ENCODE measurements around the gene KLHL21. TPM values are rescaled to one million over a fixed set of nuclear protein-coding genes. Genes with fewer than 3 reads are reported as not detected.

Gene KLHL21
- total and polyA plus RNA-seq, 9 of the 15 experiments (the other 6 are each of a cell fraction or from before 2014, with no cell fraction given) = 2.1 to 42.1 (median 17.5) TPM

DNA sequence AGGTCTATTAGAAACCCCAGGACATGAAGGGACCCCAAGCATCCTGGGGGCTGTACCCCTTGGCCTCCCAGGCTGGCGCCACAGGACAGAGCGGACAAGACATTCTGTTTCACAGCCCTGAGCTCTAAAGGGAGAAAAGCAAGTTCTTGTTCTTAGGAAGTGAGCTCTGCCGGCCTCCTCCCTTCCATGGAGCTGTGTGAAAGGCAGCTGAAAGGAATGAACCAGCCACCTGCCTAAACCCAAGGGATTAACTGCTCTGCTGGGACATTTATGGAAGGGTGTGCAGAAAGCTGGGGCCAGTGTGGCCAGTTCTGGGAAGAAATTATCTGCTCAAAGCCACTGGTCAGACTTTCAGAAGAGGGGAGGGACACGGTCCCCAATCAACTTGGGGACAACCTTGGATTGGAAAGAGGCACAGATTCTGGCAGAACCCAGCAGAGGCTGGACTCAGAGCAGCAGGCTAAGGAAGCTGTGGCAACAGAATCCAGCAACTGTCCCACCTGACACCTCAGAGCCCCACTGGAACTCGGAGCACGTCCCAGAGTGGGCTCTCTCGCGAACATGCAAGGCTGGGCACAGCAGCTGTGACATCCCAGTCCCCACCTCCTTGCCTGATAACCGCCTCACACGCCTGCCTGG is 2.1 kb downstream of the KLHL21 start (continued):
- TF ChIP-seq RAD21 (CRISPR knock-in tag; conservative IDR thresholded peaks at IDR 0.05 in 1 of 2, IDR thresholded peaks at IDR 0.05 in 1 of 2) (no peak), POLR2B (IDR thresholded peaks at IDR 0.05; ENCODE audit: low read depth, partially characterized antibody) (no peak), PTTG1 (tag; IDR thresholded peaks at IDR 0.05; ENCODE audit: low read depth) (no peak), ZNF586 (CRISPR knock-in tag; conservative IDR thresholded peaks at IDR 0.05) (no peak), POLR2A (conservative IDR thresholded peaks at IDR 0.05) (0 out of 2 replicates have a peak, but pooled peaks have one; percentile 32), DIDO1 (tag; IDR thresholded peaks at IDR 0.05; ENCODE audit: low read depth) (no peak), ZNF143 (CRISPR knock-in tag; IDR thresholded peaks at IDR 0.05) (no peak), SRSF1 (IDR thresholded peaks at IDR 0.05; ENCODE audit: low read depth, low read length) (no peak), HIVEP1 (CRISPR knock-in tag; IDR thresholded peaks at IDR 0.05) (no peak)
- TF ChIP-seq, protein P1, sequence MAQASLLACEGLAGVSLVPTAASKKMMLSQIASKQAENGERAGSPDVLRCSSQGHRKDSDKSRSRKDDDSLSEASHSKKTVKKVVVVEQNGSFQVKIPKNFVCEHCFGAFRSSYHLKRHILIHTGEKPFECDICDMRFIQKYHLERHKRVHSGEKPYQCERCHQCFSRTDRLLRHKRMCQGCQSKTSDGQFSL (CRISPR knock-in tag; IDR thresholded peaks at IDR 0.05) = no peak
- TF ChIP-seq, protein P1 (tag; IDR thresholded peaks at IDR 0.05) = no peak
- TF ChIP-seq, protein P2, sequence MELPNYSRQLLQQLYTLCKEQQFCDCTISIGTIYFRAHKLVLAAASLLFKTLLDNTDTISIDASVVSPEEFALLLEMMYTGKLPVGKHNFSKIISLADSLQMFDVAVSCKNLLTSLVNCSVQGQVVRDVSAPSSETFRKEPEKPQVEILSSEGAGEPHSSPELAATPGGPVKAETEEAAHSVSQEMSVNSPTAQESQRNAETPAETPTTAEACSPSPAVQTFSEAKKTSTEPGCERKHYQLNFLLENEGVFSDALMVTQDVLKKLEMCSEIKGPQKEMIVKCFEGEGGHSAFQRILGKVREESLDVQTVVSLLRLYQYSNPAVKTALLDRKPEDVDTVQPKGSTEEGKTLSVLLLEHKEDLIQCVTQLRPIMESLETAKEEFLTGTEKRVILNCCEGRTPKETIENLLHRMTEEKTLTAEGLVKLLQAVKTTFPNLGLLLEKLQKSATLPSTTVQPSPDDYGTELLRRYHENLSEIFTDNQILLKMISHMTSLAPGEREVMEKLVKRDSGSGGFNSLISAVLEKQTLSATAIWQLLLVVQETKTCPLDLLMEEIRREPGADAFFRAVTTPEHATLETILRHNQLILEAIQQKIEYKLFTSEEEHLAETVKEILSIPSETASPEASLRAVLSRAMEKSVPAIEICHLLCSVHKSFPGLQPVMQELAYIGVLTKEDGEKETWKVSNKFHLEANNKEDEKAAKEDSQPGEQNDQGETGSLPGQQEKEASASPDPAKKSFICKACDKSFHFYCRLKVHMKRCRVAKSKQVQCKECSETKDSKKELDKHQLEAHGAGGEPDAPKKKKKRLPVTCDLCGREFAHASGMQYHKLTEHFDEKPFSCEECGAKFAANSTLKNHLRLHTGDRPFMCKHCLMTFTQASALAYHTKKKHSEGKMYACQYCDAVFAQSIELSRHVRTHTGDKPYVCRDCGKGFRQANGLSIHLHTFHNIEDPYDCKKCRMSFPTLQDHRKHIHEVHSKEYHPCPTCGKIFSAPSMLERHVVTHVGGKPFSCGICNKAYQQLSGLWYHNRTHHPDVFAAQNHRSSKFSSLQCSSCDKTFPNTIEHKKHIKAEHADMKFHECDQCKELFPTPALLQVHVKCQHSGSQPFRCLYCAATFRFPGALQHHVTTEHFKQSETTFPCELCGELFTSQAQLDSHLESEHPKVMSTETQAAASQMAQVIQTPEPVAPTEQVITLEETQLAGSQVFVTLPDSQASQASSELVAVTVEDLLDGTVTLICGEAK (IDR thresholded peaks at IDR 0.05) = no peak
- TF ChIP-seq, protein P2 (CRISPR knock-in tag; IDR thresholded peaks at IDR 0.05) = no peak
- TF ChIP-seq, protein P3, sequence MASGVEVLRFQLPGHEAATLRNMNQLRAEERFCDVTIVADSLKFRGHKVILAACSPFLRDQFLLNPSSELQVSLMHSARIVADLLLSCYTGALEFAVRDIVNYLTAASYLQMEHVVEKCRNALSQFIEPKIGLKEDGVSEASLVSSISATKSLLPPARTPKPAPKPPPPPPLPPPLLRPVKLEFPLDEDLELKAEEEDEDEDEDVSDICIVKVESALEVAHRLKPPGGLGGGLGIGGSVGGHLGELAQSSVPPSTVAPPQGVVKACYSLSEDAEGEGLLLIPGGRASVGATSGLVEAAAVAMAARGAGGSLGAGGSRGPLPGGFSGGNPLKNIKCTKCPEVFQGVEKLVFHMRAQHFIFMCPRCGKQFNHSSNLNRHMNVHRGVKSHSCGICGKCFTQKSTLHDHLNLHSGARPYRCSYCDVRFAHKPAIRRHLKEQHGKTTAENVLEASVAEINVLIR (CRISPR knock-in tag; IDR thresholded peaks at IDR 0.05) = no peak
- TF ChIP-seq, protein P4, sequence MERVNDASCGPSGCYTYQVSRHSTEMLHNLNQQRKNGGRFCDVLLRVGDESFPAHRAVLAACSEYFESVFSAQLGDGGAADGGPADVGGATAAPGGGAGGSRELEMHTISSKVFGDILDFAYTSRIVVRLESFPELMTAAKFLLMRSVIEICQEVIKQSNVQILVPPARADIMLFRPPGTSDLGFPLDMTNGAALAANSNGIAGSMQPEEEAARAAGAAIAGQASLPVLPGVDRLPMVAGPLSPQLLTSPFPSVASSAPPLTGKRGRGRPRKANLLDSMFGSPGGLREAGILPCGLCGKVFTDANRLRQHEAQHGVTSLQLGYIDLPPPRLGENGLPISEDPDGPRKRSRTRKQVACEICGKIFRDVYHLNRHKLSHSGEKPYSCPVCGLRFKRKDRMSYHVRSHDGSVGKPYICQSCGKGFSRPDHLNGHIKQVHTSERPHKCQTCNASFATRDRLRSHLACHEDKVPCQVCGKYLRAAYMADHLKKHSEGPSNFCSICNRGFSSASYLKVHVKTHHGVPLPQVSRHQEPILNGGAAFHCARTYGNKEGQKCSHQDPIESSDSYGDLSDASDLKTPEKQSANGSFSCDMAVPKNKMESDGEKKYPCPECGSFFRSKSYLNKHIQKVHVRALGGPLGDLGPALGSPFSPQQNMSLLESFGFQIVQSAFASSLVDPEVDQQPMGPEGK (CRISPR knock-in tag; IDR thresholded peaks at IDR 0.05; ENCODE audit: borderline replicate concordance) = no peak
